H1 (cell line): ENCODE measurements around the gene TMEM45A. TPM values are rescaled to one million over a fixed set of nuclear protein-coding genes. Genes with fewer than 3 reads are reported as not detected.

Experiments used
- CTCF ChIA-PET: fragments of 300-600 bp; sonication (Branson Sonifier 250); formaldehyde crosslinking; loops from one replicate; lab custom pipeline; 2021; ENCODE audit not compliant: partially characterized antibody; lab: Charles Lee
- POLR2A ChIA-PET: fragments of 300-600 bp; sonication (Branson Sonifier 250); formaldehyde crosslinking; loops from one replicate; lab custom pipeline; 2021; ENCODE audit warnings: inconsistent platforms; ENCODE audit not compliant: partially characterized antibody; lab: Charles Lee
- DNase-seq, 2 experiments: peaks; one replicate each; pipeline versions ENCODE4 v3.0.0 to v3.0.0-alpha.2; 2010 to 2022; ENCODE audit warnings: low spot score in 2 of 2, low read depth in 1 of 2, mixed read lengths in 1 of 2
- FAIRE-seq: peaks from 2 replicates; lab custom pipeline; 2011; peaks lifted over from hg19 to GRCh38; lab: Jason Lieb, UNC
- H2AFZ ChIP-seq: 2 replicates; pipeline ENCODE4 v1.8.1; 2012; ENCODE audit warnings: low read length, inconsistent platforms
- H2AK5ac ChIP-seq: 2 replicates; pipeline ENCODE4 v1.6.1; 2013; ENCODE audit warnings: low read depth, low read length
- H2BK120ac ChIP-seq: replicated peaks from 2 replicates; pipeline ENCODE3; 2013; ENCODE audit warnings: low read depth, low read length, inconsistent platforms
- H2BK12ac ChIP-seq: 2 replicates; pipeline ENCODE4 v1.6.1; 2013; ENCODE audit warnings: low read depth, low read length
- H2BK15ac ChIP-seq: 2 replicates; pipeline ENCODE4 v1.6.1; 2013; ENCODE audit warnings: low read length
- H2BK20ac ChIP-seq: 2 replicates; pipeline ENCODE4 v1.6.1; 2013; ENCODE audit warnings: low read length
- H2BK5ac ChIP-seq: 2 replicates; pipeline ENCODE4 v1.6.1; 2013; ENCODE audit warnings: low read depth, low read length
- H3K14ac ChIP-seq: 2 replicates; pipeline ENCODE4 v1.6.1; 2013; ENCODE audit warnings: inconsistent platforms; ENCODE audit not compliant: insufficient read length
- H3K18ac ChIP-seq: 2 replicates; pipeline ENCODE4 v1.6.1; 2013; ENCODE audit warnings: low read length; ENCODE audit errors: extremely low read depth
- H3K23ac ChIP-seq: 2 replicates; pipeline ENCODE4 v1.6.1; 2013; ENCODE audit warnings: inconsistent platforms; ENCODE audit not compliant: insufficient read length
- H3K23me2 ChIP-seq: 2 replicates; pipeline ENCODE4 v1.6.1; 2013; ENCODE audit warnings: low read depth, low read length
- H3K27ac ChIP-seq: 2 replicates; pipeline ENCODE4 v1.6.1; 2011; ENCODE audit warnings: low read depth, low read length, inconsistent platforms
- H3K27me3 ChIP-seq, 4 experiments: replicated peaks in 1 of 4; 1 replicate in 1 of 4; 2 replicates in 3 of 4; pipeline versions ENCODE4 v1.6.1 to v1.8.1; 2011 to 2013; ENCODE audit warnings: low read length in 3 of 4, mild to moderate bottlenecking in 3 of 4, inconsistent platforms in 2 of 4, mixed read lengths in 2 of 4, moderate library complexity in 1 of 4; ENCODE audit not compliant: control insufficient read depth in 3 of 4, insufficient read depth in 3 of 4; ENCODE audit errors: extremely low read depth in 1 of 4
- H3K36me3 ChIP-seq, 4 experiments: 2 replicates each; pipeline versions ENCODE4 v1.6.1 to v1.8.1; 2011 to 2013; ENCODE audit warnings: mild to moderate bottlenecking in 4 of 4, low read length in 3 of 4, moderate library complexity in 2 of 4, control low read depth in 1 of 4, inconsistent platforms in 1 of 4; ENCODE audit not compliant: insufficient read depth in 4 of 4, control insufficient read depth in 2 of 4
- H3K4ac ChIP-seq: replicated peaks from 2 replicates; pipeline ENCODE3; 2013; ENCODE audit warnings: low read length, low read depth, mixed read lengths, inconsistent platforms; ENCODE audit not compliant: insufficient read length
- H3K4me1 ChIP-seq, 4 experiments: replicated peaks in 1 of 4; 1 replicate in 1 of 4; 2 replicates in 3 of 4; pipeline versions ENCODE4 v1.6.1 to v1.8.1; 2011 to 2013; ENCODE audit warnings: low read length in 3 of 4, inconsistent platforms in 2 of 4, mixed read lengths in 1 of 4; ENCODE audit not compliant: insufficient read depth in 4 of 4, control insufficient read depth in 3 of 4
- H3K4me2 ChIP-seq, 2 experiments: 2 replicates each; pipeline versions ENCODE4 v1.6.1 to v1.8.1; 2011 to 2013; ENCODE audit warnings: low read depth in 2 of 2, low read length in 2 of 2, control low read depth in 1 of 2, inconsistent platforms in 1 of 2, mild to moderate bottlenecking in 1 of 2; ENCODE audit not compliant: insufficient read depth in 1 of 2
- H3K4me3 ChIP-seq, 4 experiments: fragments of 200-600, 300-600 bp in 1 of 4; sonication (generic), shearing (Covaris generic), sonication (Bioruptor Twin) in 1 of 4; 2 replicates each; pipeline versions ENCODE4 v1.5.1 to v1.8.1; 2011 to 2016; ENCODE audit warnings: low read length in 4 of 4, low read depth in 3 of 4, control low read depth in 2 of 4, inconsistent platforms in 2 of 4, mild to moderate bottlenecking in 2 of 4, mixed read lengths in 1 of 4, moderate library complexity in 1 of 4; ENCODE audit not compliant: insufficient read depth in 2 of 4; ENCODE audit errors: extremely low read depth in 1 of 4
- H3K56ac ChIP-seq: replicated peaks from 2 replicates; pipeline ENCODE3; 2013; ENCODE audit warnings: low read depth, mild to moderate bottlenecking, mixed read lengths, low read length, inconsistent platforms; ENCODE audit not compliant: insufficient read length
- H3K79me1 ChIP-seq: 2 replicates; pipeline ENCODE4 v1.6.1; 2013; ENCODE audit warnings: low read depth, low read length, control low read depth
- H3K79me2 ChIP-seq, 2 experiments: 2 replicates each; pipeline versions ENCODE4 v1.6.1 to v1.8.1; 2012 to 2013; ENCODE audit warnings: low read length in 2 of 2, mild to moderate bottlenecking in 2 of 2, inconsistent platforms in 1 of 2; ENCODE audit not compliant: insufficient read depth in 2 of 2, control insufficient read depth in 1 of 2
- H3K9ac ChIP-seq, 4 experiments: replicated peaks in 1 of 4; 1 replicate in 1 of 4; 2 replicates in 3 of 4; pipeline versions ENCODE4 v1.6.1 to v1.8.1; 2011 to 2013; ENCODE audit warnings: low read depth in 3 of 4, low read length in 3 of 4, control low read depth in 2 of 4, mild to moderate bottlenecking in 2 of 4, moderate library complexity in 2 of 4, inconsistent platforms in 1 of 4; ENCODE audit errors: extremely low read depth in 1 of 4
- H3K9me3 ChIP-seq, 2 experiments: 2 replicates each; pipeline versions ENCODE4 v1.6.1 to v1.8.1; 2012 to 2013; ENCODE audit warnings: mild to moderate bottlenecking in 2 of 2, moderate library complexity in 2 of 2, control low read depth in 1 of 2, inconsistent platforms in 1 of 2, low read depth in 1 of 2, low read length in 1 of 2, mixed read lengths in 1 of 2; ENCODE audit not compliant: insufficient read depth in 2 of 2
- H4K20me1 ChIP-seq, 2 experiments: replicated peaks in 1 of 2; 2 replicates each; pipeline versions ENCODE3 to v1.8.1; 2011 to 2013; ENCODE audit warnings: inconsistent platforms in 2 of 2, low read length in 2 of 2, mild to moderate bottlenecking in 1 of 2; ENCODE audit not compliant: insufficient read depth in 2 of 2, control insufficient read depth in 1 of 2
- H4K5ac ChIP-seq: 2 replicates; pipeline ENCODE4 v1.6.1; 2013; ENCODE audit warnings: low read length, low read depth, mixed read lengths, inconsistent platforms; ENCODE audit not compliant: insufficient read length
- H4K8ac ChIP-seq: 2 replicates; pipeline ENCODE4 v1.8.0; 2013; ENCODE audit warnings: mild to moderate bottlenecking, moderate library complexity, low read length, inconsistent platforms; ENCODE audit not compliant: insufficient read depth; ENCODE audit errors: extremely low read depth
- H4K91ac ChIP-seq: replicated peaks from 2 replicates; pipeline ENCODE3; 2013; ENCODE audit warnings: low read length, mixed read lengths, inconsistent platforms; ENCODE audit not compliant: insufficient read length
- BACH1 ChIP-seq: IDR thresholded peaks from 2 replicates; pipeline ENCODE4 v1.6.1; 2012; ENCODE audit warnings: low read length, improper control_type of control experiment
- CREB1 ChIP-seq: IDR thresholded peaks from 2 replicates; pipeline ENCODE4 v1.6.1; 2012; ENCODE audit warnings: inconsistent platforms
- FOSL1 ChIP-seq: IDR thresholded peaks from 2 replicates; pipeline ENCODE4 v1.6.1; 2011; ENCODE audit warnings: mild to moderate bottlenecking, low read depth, low read length, moderate library complexity; ENCODE audit not compliant: insufficient read depth
- GABPA ChIP-seq: IDR thresholded peaks from 2 replicates; pipeline ENCODE4 v1.6.1; 2011; ENCODE audit warnings: mild to moderate bottlenecking, low read length, moderate library complexity, borderline replicate concordance; ENCODE audit not compliant: insufficient read depth
- JUN ChIP-seq: IDR thresholded peaks from 2 replicates; pipeline ENCODE4 v1.6.1; 2011; ENCODE audit warnings: low read depth, mild to moderate bottlenecking, improper control_type of control experiment, low read length
- KDM5A ChIP-seq: fragments of 200-600 bp; IDR thresholded peaks from 2 replicates; pipeline ENCODE4 v1.7.1; 2012; ENCODE audit warnings: mild to moderate bottlenecking, low read length, inconsistent platforms, mixed read lengths
- POLR2AphosphoS5 ChIP-seq: IDR thresholded peaks from 2 replicates; pipeline ENCODE4 v1.6.1; 2011; ENCODE audit warnings: low read depth, low read length
- RFX5 ChIP-seq: IDR thresholded peaks from 2 replicates; pipeline ENCODE4 v1.6.1; 2011; ENCODE audit warnings: low read depth, low read length, improper control_type of control experiment, borderline replicate concordance
- RNF2 ChIP-seq: fragments of 200-900, 300-1000 bp; sonication (generic); IDR thresholded peaks from 2 replicates; pipeline ENCODE4 v1.7.1; 2016; ENCODE audit warnings: borderline replicate concordance, low read depth, mild to moderate bottlenecking, antibody characterized with exemption, low read length; ENCODE audit not compliant: poor library complexity, severe bottlenecking; ENCODE audit errors: missing control alignments
- SP2 ChIP-seq: IDR thresholded peaks from 2 replicates; pipeline ENCODE4 v1.6.1; 2012; ENCODE audit warnings: mild to moderate bottlenecking, low read length, inconsistent platforms
- TAF1 ChIP-seq: IDR thresholded peaks from 2 replicates; pipeline ENCODE4 v1.6.1; 2011; ENCODE audit warnings: mild to moderate bottlenecking, low read depth, low read length
- TAF7 ChIP-seq: optimal IDR thresholded peaks from 2 replicates; pipeline ENCODE3; 2011; ENCODE audit warnings: low read depth, mild to moderate bottlenecking, inconsistent platforms, low read length, moderate library complexity, borderline replicate concordance
- TEAD4 ChIP-seq: IDR thresholded peaks from 2 replicates; pipeline ENCODE4 v1.6.1; 2012; ENCODE audit warnings: low read depth, low read length, inconsistent platforms, mixed read lengths
- WGBS, 2 experiments: shearing (Covaris generic) in 1 of 2; methylation state at CpG; one replicate each; pipeline versions ENCODE4 v1.1.6 to v1.1.7; 2013 to 2015; ENCODE audit warnings: low lambda C conversion rate in 2 of 2, mixed read lengths in 2 of 2, inconsistent platforms in 1 of 2, low coverage in 1 of 2, missing lambda C conversion rate in 1 of 2; ENCODE audit not compliant: insufficient replicate concordance in 2 of 2, insufficient coverage in 1 of 2, insufficient read length in 1 of 2; ENCODE audit errors: extremely low coverage in 1 of 2, missing lambda C conversion rate in 1 of 2; 5-methylcytosine and 5-hydroxymethylcytosine counted together
- polyA plus RNA-seq, 7 experiments: library from polyadenylated mRNA; depleted of rRNA in 3 of 7; stranded (reverse) in 5 of 7; unstranded in 2 of 7; fragments of >200 nt in 5 of 7; fragments of 200-250 nt in 2 of 7; gene quantifications; 1 replicate in 5 of 7; 2 replicates in 1 of 7; 4 replicates in 1 of 7; pipeline versions ENCODE4 v1.2.1 to v1.2.3, GENCODE V29; 2011 to 2013; ENCODE audit warnings: missing spikeins in 2 of 7, mixed read lengths in 2 of 7
- total RNA-seq: library from RNA; stranded (reverse); fragmentation: NEBNext Ultra II Directional; extraction: Animal tissue kit (Norgen Biotek cat#: 25700); gene quantifications from 2 replicates; pipeline ENCODE4 v1.2.1, GENCODE V29; 2021

TMEM45A gene
- total and polyA plus RNA-seq, 2 of the 8 experiments (the other 6 are each of a cell fraction or from before 2014, with no cell fraction given): 12.9 to 14.2 TPM

DNA sequence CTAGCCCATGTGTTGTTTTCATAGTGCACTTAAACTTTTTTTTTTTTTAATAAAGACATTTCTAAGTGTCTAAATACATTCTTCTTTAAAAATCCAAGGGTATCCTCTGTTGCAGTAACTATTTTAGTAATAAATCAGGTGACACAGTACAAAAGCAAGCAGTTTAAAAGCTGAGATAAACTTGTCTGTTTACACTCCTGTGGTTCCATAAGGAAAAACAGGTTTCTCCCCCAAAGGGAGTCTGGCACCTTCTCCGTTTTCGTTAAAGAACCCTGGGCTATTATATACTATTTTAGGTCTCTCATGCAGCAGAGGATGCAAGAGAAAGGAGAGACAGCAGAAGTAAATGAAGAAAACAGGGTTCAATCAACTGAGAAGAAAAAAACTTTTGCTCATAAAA, 43.2 kb upstream of the TMEM45A start:
- CTCF ChIA-PET: interaction anchor here (0.5 to 2.8 kb wide), 5 partner anchors 8 to 1201 kb away, joined by 3 to 10 read pairs (median 3); no protein-coding TSS in a partner anchor
- no peak overlapping the region for H2BK5ac ChIP-seq
- no peak overlapping the region for H2BK20ac ChIP-seq
- TF ChIP-seq SP2 (no peak), GABPA (no peak), FOSL1 (no peak), JUN (no peak), CREB1 (no peak), RNF2 (no peak), RFX5 (no peak), TAF1 (no peak), BACH1 (no peak), TAF7 (no peak), KDM5A (no peak), TEAD4 (no peak), POLR2AphosphoS5 (no peak)

More for the DNA sequence above, 43.2 kb upstream of the TMEM45A start:
- no peak overlapping the region for H3K23ac ChIP-seq
- no peaks in the 10 kb centered on the region for H3K23me2 ChIP-seq
- H3K4me1 ChIP-seq: no peaks in the 10 kb centered on the region; a peak in 2 of 7 replicates
- no peak overlapping the region for H2AK5ac ChIP-seq
- POLR2A ChIA-PET: interaction anchor here (0.6 to 1.4 kb wide), 4 partner anchors 9 to 196 kb away, joined by 3 to 4 read pairs (median 3); no protein-coding TSS in a partner anchor
- no peak overlapping the region for H2BK12ac ChIP-seq
- no peak overlapping the region for H3K4ac ChIP-seq
- FAIRE-seq (no peak), DNase-seq (no peak)
- no peak overlapping the region for H2BK120ac ChIP-seq
- H3K4me2 ChIP-seq: no peak overlapping the region
- no peak overlapping the region for H2BK15ac ChIP-seq
- H3K79me2 ChIP-seq: no peaks in the 10 kb centered on the region
- 87% methylated on average over 2 of the region's 2 CpGs; no CpG with 5 or more reads in 1 of the 2 experiments for WGBS, 2 experiments
- H3K4me3 ChIP-seq: no peak overlapping the region
- H3K79me1 ChIP-seq: no peaks in the 10 kb centered on the region
- H4K5ac ChIP-seq: no peak overlapping the region
- H3K56ac ChIP-seq: no peak overlapping the region
- H3K27ac ChIP-seq: no peak overlapping the region
- H3K36me3 ChIP-seq: peaks cover 0 to 3% (median 0%) of the 10 kb centered on the region in 4 experiments; a peak in 3 of 8 replicates
- no peaks in the 10 kb centered on the region for H4K20me1 ChIP-seq
- no peak overlapping the region for H3K18ac ChIP-seq
- H3K14ac ChIP-seq: no peak overlapping the region
- peaks cover 4 to 15% of the 10 kb centered on the region in 2 experiments for H3K9me3 ChIP-seq
- H4K91ac ChIP-seq: no peak overlapping the region
- H3K9ac ChIP-seq: no peak overlapping the region
- H4K8ac ChIP-seq: no peak overlapping the region
- no peak overlapping the region for H2AFZ ChIP-seq
- H3K27me3 ChIP-seq: no peaks in the 10 kb centered on the region
